ENCODE measurements around the gene ABCB4.

DNA sequence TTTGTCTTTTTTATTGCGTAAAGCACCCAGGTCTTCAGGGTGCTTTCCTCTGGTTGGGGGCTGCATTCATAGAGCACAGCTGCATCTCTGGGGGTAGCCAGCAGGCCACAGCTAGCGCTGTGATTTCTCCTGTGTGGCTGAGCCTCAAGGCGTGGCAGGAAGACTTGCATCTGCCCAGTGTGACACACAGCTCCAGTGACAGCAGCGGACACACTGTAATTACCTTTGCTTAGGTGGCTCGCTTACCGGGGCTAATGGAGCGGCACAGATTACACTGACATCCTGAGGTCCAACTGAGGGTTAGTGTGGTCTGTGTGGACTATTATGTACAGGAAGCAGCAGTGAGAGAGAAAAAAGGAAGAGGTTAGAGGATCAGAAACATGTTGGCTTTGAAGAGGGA, 27.1 kb downstream of the ABCB4 start:
- TF ChIP-seq ETS1 (IDR thresholded peaks at IDR 0.05) = no peak
- TF ChIP-seq EZH2 (IDR thresholded peaks at IDR 0.05; ENCODE audit: low read depth, unreplicated experiment) = no peak

All from GM23338 (cell line).